HG03135 (cell line): ENCODE data around the gene ZNF181.

Experiments used
- ATAC-seq: cut with Tn5 transposase; IDR thresholded peaks from one replicate; pipeline ENCODE4 v1.9.1; 2021; ENCODE audit warnings: mild to moderate bottlenecking, moderate library complexity; ENCODE audit not compliant: unreplicated experiment

ZNF181 gene

DNA sequence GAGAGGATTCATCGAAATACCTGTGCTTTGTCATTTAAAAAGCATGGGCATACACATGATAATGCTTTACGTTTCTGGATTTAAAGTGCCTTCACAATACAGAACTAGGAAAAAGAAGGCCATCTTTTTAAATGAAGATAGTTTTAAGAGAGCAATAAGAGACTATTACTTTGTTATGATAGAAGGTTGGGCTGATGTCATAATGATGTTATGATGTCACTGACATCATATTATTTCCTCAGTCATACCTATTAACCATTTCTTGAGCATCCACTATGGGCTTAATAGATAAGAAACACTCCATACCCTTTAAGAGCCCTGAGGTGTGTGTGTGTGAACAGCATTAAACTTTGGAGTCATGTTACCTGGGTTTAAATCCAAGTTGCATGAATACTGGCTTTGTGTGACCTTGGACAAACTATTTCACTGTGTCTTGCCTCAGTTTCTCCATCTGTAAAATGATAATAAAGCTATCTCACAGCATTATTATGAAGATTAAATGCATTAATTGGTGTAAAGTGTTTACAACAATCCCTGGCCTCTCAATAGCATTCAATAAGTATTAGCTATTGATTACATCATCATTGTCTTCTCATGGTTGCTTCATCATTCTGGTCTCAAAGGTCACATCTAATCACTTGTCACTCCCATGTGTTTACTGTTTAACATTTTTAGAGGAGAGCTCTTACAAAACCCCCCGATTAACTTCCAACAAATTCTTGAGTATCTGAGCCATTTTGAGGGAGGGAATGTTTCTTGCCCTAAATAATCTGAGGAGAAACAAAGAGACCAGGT is 11.1 kb downstream of the ZNF181 start:
- ATAC-seq = no peak

DNA sequence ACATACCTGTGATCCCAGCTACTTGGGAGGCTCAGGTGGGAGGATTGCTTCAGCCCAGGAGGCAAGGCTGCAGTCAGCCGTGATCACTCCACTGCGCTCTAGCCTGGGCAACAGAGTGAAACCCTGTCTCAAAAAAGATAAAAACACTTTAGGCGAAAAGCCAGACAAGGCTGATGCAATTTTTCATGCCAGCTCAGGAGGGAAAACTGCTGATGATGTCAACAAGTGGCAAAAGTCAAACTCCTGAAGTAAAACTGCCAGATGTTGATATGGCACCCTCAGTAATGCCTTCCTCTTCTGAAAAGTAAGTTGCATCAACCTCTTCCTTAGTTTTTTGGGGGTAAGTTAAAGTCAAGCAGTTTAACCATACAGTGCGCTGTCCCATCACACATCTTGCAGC is 23.4 kb downstream of the ZNF181 start:
- no peak for ATAC-seq

GRCh38 chr19:34759218-34759917 is 25.3 kb downstream of the ZNF181 start:
- no peak for ATAC-seq

GRCh38 chr19:34766386-34766785 is 32.3 kb downstream of the ZNF181 start:
- ATAC-seq = no peak

DNA sequence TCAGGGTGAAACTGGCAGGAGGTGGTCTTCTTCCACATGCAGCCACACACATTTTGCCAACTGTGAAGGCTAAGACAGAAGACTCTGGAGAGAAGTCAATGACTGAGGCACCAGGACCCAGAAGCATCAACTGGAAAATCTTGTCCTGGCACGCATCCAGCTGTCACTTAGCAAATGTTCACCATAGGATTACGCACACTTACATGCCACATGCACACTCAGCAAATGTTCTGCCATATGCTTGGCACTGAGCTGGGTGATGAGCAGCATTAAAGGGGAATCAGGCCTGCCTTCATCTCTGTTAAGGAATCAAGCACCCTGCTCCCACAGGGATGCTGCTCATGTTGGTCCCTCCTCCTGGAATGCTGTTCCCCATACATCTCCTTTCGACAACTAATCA is 33.9 kb downstream of the ZNF181 start:
- ATAC-seq = no peak

- ATAC-seq = peak; percentile 95
These were observed 38.9 kb downstream of the ZNF181 start, which contains the start of gene ZNF599 for GRCh38 chr19:34772697-34773554. TSS of gene ZNF599 (minus strand) at chr19:34773215. CDS start at chr19:34772841, 374 bp downstream.

DNA sequence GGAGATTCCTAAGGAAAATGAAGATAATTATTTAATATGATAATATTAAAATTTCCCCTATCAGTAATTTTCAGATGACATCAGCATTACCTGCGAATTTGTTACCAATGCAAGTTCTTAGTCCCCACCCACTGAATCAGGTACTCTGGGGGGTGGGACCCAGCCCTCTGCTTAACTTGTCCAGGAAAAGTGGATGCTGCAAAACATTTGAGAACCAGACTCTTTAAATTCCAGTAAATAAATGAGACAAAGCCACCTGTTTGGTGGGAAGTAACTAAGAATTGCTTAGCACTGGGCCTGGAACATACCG is 39.5 kb downstream of the ZNF181 start:
- no peak for ATAC-seq

DNA sequence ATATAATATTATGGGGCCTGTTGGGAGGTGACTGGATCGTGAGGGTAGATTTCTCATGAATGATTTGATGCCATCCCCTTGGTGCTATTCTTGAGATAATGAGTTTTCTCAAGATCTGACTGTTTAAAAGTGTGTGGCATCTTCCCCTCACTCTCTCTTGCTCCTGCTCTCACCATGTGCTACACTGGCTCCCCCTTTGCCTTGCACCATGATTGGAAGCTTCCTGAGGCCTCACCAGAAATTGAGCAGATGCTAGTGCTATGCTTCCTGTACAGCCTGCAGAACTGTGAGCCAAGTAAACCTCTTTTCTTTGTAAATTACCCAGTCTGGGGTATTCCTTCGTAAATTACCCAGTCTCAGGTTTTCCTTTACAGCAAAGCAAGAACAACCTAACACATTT is 40.8 kb downstream of the ZNF181 start:
- no peak for ATAC-seq

DNA sequence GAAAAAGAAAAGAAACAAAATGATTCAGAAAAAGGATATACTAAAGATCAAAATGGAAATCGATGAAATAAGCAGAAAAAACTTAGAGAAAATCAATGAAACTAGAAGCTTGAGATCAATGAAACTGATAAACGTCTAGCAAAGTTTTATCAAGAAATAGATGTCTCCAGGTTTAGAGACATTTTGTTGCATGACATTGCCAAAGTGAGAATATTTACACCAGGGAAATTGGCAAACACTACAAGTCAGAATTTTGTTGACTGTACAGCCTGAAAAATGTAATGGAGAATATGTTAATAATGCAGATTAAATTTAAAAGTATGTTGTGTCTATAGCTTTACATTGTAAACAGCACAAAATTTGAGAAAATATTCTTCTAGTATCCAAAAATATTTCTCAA is 44.3 kb downstream of the ZNF181 start:
- ATAC-seq = no peak

- ATAC-seq = no peak
These were observed 45.6 kb downstream of the ZNF181 start for GRCh38 chr19:34779652-34780051.

DNA sequence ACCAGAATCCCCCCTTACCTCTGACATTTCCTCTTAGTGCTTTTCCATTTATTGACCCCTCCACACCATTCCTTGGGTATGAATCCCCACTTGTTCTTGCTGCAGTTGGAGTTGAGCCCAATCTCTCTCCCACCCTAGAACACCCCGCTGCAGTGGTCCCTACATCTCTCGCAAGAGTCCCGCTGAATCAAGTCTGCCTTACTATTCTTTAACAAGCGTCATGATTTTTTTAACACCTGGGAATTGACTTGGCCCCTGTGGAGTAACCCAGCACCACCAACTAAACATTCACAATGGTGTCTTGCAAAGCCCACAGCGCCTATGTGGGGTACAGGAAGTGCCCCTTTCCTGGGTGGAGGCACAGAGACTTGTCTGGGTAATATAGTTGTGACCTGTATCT is 52.2 kb downstream of the ZNF181 start:
- ATAC-seq = no peak

DNA sequence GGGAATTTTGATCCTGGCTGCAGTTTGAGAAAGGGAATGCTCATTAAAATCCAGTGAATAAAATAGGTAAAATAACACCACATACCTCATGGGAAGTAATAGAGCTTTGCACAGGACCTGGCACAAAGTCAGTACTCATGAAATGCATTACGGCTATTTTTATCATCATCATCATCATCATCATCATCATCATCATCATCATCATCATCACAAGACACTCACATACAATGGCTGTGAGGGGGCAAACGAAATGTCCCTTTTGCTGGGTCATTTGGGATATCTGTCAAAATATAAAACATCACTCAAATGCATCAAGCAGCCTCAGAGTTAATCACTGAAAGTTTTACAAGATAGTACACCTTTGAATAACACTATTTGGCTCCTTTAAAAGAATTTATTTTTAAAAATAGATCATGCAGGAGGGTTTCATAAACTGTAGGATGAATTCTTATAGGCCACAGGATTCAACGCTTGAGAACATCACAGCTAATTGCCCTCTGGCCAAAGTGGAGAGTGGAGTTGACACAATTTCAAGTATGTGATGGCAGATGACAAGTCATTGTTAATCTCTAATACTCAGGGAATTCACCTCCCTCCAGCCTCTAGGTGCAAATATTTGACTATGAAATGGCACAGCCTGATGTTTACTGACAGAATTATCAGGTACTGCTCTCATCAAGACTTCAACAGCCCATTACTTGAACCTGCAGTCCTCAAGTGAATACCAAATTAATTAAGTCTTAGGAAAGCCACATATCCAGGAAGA is 53.2 kb downstream of the ZNF181 start:
- no peak for ATAC-seq

DNA sequence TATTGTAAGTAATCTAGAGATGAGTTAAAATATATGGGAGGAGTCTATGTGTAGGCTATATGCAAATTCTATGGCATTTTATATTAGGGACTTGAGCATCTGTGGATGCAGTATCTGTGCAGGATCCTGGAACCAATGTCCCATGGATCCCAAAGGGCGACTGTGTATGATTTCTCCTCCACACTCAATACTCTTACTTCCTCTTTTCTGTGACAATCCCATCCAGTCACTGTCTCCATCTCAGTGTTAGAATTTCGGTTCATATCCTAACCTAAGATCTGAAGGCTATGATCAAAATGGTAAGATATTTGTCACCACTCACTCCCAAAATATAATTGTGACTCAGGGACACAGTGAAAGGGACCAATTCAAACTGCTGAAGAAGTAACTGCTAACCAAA is 54.0 kb downstream of the ZNF181 start:
- ATAC-seq = no peak

GRCh38 chr19:34793565-34793964 is 59.5 kb downstream of the ZNF181 start:
- ATAC-seq = no peak

DNA sequence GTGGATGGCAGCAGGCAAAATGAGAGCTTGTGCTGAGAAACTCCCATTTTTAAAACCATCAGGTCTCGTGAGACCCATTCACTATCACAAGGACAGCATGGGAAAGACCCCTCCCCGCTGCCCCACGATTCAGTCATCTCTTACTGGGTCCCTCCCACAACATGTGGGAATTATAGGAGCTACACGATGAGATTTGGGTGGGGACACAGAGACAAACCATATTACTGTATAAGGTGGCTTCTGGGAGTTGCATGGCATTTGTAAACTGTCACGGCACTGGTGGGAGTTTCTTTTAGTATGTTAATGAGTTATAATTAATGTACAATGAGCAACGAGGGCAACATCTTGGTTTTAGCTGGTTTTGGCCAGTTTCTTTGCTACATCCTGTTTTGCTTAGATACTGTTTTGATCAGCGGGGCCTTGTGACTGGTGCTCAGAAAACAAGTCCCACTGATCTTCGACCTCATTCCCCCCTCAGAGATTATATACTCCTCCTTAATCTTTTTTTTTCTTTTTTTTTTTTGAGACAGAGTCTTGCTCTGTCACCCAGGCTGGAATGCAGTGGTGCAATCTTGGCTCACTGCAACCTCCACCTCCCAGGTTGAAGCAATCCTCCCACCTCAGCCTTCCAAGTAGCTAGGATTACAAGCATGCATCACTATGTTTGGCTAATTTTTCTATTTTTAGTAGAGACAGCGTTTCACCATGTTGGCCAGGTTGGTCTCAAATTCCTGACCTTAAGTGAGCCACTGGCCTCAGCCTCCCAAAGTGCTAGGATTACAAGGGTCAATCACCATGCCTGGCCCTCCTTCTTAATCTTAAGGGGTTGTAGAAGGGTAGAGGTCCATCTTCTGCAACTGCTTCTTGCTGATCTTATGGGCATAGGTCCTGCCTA is 60.3 kb downstream of the ZNF181 start:
- no peak for ATAC-seq
